Psoas muscle (tissue), 8 donors: ENCODE results near the gene TTC24. TPM values are rescaled to one million over a fixed set of nuclear protein-coding genes. Genes with fewer than 3 reads are reported as not detected.

Experiments
- ATAC-seq, 4 donors: fragments of 200-7000 bp; cut with Tn5 transposase; one replicate each; pipeline ENCODE4 v1.9.1; 2020; ENCODE audit warnings: moderate library complexity in 3 of 4, mild to moderate bottlenecking in 2 of 4
- DNase-seq, 2 donors: peaks; one replicate each; pipeline ENCODE4 v3.0.0-alpha.2; 2020
- H3K27ac ChIP-seq: fragments of 200-600 bp; one replicate; pipeline ENCODE4 v1.8.0; 2022
- H3K27me3 ChIP-seq, 3 donors: fragments of 200-600 bp in 1 of 3; one replicate each; pipeline versions ENCODE4 v1.6.1 to v1.8.0; 2013 to 2022; ENCODE audit warnings: low read length in 2 of 3, mild to moderate bottlenecking in 2 of 3, moderate library complexity in 1 of 3; ENCODE audit not compliant: insufficient read depth in 3 of 3
- H3K36me3 ChIP-seq, 2 donors: fragments of 200-600 bp in 1 of 2; one replicate each; pipeline versions ENCODE4 v1.6.1 to v1.8.0; 2013 to 2022; ENCODE audit warnings: low read depth in 1 of 2, mild to moderate bottlenecking in 1 of 2, moderate library complexity in 1 of 2; ENCODE audit not compliant: insufficient read depth in 1 of 2
- H3K4me1 ChIP-seq: fragments of 200-600 bp; one replicate; pipeline ENCODE4 v1.8.0; 2022
- H3K4me3 ChIP-seq: fragments of 200-600 bp; one replicate; pipeline ENCODE4 v1.8.0; 2022; ENCODE audit warnings: mild to moderate bottlenecking
- H3K9me3 ChIP-seq: fragments of 200-600 bp; one replicate; pipeline ENCODE4 v1.8.0; 2022
- CTCF ChIP-seq: fragments of 200-600 bp; IDR thresholded peaks from one replicate; pipeline ENCODE4 v1.8.0; 2022; ENCODE audit warnings: antibody characterized with exemption
- WGBS, 3 donors: extraction: QIAGEN DNeasy Blood & Tissue Kit; methylation state at CpG; one replicate each; pipeline versions ENCODE4 v1.1.6 to v1.1.7; 2013; 5-methylcytosine and 5-hydroxymethylcytosine counted together
- intact Hi-C, 2 donors: fragments of 100-400 bp; cut with DNase I; formaldehyde crosslinking; loops; one replicate each; pipeline versions ENCODE4 v1.11.0 to v1.14.2; 2022
- polyA plus RNA-seq, 3 donors: library from polyadenylated mRNA; stranded (reverse); fragments of 200-250 nt; gene quantifications; one replicate each; pipeline ENCODE4 v1.2.3, GENCODE V29; 2013
- total RNA-seq, 4 donors: library from RNA; stranded (reverse); fragmentation: NEBNext Ultra II Directional in 2 of 4; extraction: Animal tissue kit (Norgen Biotek cat#: 25700) in 2 of 4; gene quantifications; one replicate each; pipeline versions ENCODE4 v1.2.1 to v1.2.4, GENCODE V29; 2021 to 2023
- donor health status: healthy with polysubstance abuse.
- donor health status: DM: no; HTN: no; CAD: no; lungs with moderate emphysema.
- donor health status: Bipolar disorder and iron deficiency.
- donor health status: healthy.
- donor health status: DM: yes; HTN: yes; CAD: no.
- donor health status: DM: no; HTN: no; CAD: no.
- donor health status: DM: no; HTN: no; CAD: no.
- donor health status: DM: yes; HTN: yes; CAD: no.

TTC24 gene
- total and polyA plus RNA-seq, 7 donors = 0.12 to 0.69 (median 0.13) TPM; not detected in 4

- intact Hi-C loops = loop anchor here in 1 of 2 donors (10.0 kb wide), 1 partner anchor 176 kb away; the partner anchor contains the start of gene RHBG
- Histone ChIP-seq H3K9me3 (no peaks in the 10 kb centered on the region), H3K27ac (no peak overlapping the region), H3K4me1 (no peaks in the 10 kb centered on the region), H3K27me3 (no peaks in the 10 kb centered on the region), H3K4me3 (no peak overlapping the region), H3K36me3 (no peaks in the 10 kb centered on the region)
- no peak for TF ChIP-seq CTCF
- no peak for DNase-seq
- ATAC-seq = peak in 3 of 4 donors; percentile 30 to 72 (median 33)
- 79 to 92% (median 87%) methylated on average over 2 of the region's 2 CpGs for WGBS, 3 donors
Measured at GRCh38 chr1:156540955-156541354, 38.6 kb upstream of the TTC24 start.

GRCh38 chr1:156543066-156543465 lies 36.5 kb upstream of the TTC24 start:
- Histone ChIP-seq H3K36me3 (no peaks in the 10 kb centered on the region), H3K27ac (no peak overlapping the region), H3K27me3 (no peaks in the 10 kb centered on the region), H3K9me3 (no peaks in the 10 kb centered on the region), H3K4me3 (no peak overlapping the region), H3K4me1 (no peaks in the 10 kb centered on the region)
- DNase-seq (no peak), ATAC-seq (no peak)
- 85 to 100% (median 94%) methylated on average over 1 of the region's 1 CpG for WGBS, 3 donors
- no peak for TF ChIP-seq CTCF
- intact Hi-C loops = loop anchor here in 1 of 2 donors (10.0 kb wide), 1 partner anchor 178 kb away; the partner anchor contains the start of gene RHBG

GRCh38 chr1:156544592-156545102 lies 34.9 kb upstream of the TTC24 start:
- ATAC-seq (no peak), DNase-seq (no peak)
- WGBS, 3 donors = 94 to 100% (median 98%) methylated on average over 3 of the region's 3 CpGs
- TF ChIP-seq CTCF = no peak
- intact Hi-C loops = loop anchor here in 1 of 2 donors (10.0 kb wide), 1 partner anchor 180 kb away; the partner anchor contains the start of gene RHBG
- Histone ChIP-seq H3K36me3 (no peaks in the 10 kb centered on the region), H3K27me3 (no peaks in the 10 kb centered on the region), H3K27ac (no peak overlapping the region), H3K4me1 (no peaks in the 10 kb centered on the region), H3K4me3 (no peak overlapping the region), H3K9me3 (no peaks in the 10 kb centered on the region)

- H3K27me3 ChIP-seq = no peaks in the 10 kb centered on the region
- H3K36me3 ChIP-seq = no peaks in the 10 kb centered on the region
- no peaks in the 10 kb centered on the region for H3K9me3 ChIP-seq
- H3K4me1 ChIP-seq = peaks cover 3% of the 10 kb centered on the region
- no peak overlapping the region for H3K4me3 ChIP-seq
- 82 to 97% (median 92%) methylated on average over 3 of the region's 3 CpGs for WGBS, 3 donors
- no peak for TF ChIP-seq CTCF
- H3K27ac ChIP-seq = no peak overlapping the region
- intact Hi-C loops = loop anchor here in 1 of 2 donors (10.0 kb wide), 1 partner anchor 181 kb away; the partner anchor contains the start of gene RHBG
- DNase-seq (no peak), ATAC-seq (peak in 3 of 4 donors; percentile 26 to 50 (median 28))
Measured at GRCh38 chr1:156546267-156546666, 33.3 kb upstream of the TTC24 start.

GRCh38 chr1:156547434-156547833 lies 32.1 kb upstream of the TTC24 start:
- DNase-seq (no peak), ATAC-seq (peak; percentile 36 to 71 (median 57))
- no peak for TF ChIP-seq CTCF
- WGBS, 3 donors = 66 to 98% (median 83%) methylated on average over 4 of the region's 4 CpGs
- Histone ChIP-seq H3K4me3 (no peak overlapping the region), H3K36me3 (no peaks in the 10 kb centered on the region), H3K27ac (no peak overlapping the region), H3K4me1 (peaks cover 3% of the 10 kb centered on the region), H3K27me3 (no peaks in the 10 kb centered on the region), H3K9me3 (no peaks in the 10 kb centered on the region)
- intact Hi-C loops = loop anchor here in 1 of 2 donors (10.0 kb wide), 1 partner anchor 183 kb away; the partner anchor contains the start of gene RHBG
